ENCODE results near the gene ABTB2.

ABTB2 gene

GRCh38 chr11:34359548-34359891, 1.7 kb upstream of the ABTB2 start:
- DNase-seq: no peak

DNA sequence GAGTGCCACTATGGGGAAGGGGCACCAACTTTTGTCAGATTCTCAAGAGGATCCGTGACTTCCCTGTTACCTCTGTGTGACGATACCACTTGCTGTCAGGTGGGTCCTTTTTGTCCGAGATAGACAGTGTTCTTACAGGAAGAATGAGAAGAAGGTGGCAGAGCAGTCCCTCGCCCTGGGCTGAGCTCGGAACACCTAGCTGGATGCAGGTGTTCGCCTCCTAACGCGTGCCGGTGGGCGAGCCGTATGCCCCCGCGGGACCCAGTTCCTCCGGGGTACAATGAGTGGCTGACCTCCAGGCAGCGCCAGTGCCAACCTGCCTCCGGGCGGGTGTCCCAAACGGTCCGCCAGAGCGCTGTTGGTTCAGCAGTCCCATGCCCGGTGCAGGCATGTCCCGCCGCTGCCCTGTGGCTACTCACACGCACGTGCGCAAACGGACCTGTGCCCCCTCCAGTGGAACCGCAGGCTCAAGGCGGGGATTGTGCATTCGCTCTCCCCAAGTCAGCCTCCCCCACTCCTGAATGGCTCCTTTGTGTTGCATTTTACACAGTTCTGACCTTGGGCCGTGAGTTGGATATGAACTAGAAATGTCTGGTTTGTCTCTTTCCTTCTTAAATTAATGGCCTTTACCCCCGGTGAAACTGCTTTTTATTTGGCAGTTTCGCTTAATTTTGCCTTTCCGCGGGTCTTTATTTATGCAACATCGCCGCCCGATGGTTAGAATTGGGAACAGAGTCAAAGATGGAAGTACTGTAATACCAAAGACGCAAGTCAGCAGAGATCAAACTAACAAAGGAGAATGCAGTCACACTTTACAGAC, 1.1 kb upstream of the ABTB2 start:
- peak; percentile 84 for DNase-seq

GRCh38 chr11:34358258-34358727, 483 bp upstream of the ABTB2 start:
- DNase-seq: peak; percentile 42

GRCh38 chr11:34356913-34357700, 703 bp downstream of the ABTB2 start:
- peak; percentile 41 for DNase-seq

- DNase-seq: no peak
Measured at GRCh38 chr11:34356576-34356912, 1.3 kb downstream of the ABTB2 start.

DNA sequence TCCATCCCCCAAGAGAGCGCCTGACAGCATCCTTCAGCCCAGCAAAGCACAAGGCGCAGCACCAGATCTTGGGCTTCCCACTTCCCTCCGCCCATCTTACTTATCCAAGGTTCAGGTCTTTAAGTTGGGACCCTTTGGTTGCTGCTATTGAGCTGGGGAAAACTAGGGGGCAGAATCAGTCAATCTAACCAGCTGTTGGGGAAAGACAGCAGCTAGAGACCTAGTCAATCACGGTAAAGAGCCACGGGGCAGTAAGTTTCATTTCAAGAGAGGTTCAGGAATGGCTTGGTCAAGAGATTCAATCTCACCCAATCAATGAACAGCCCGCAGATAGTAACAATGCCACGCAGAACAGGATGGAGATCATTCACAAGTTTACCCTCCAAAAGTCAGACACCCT, 1.7 kb downstream of the ABTB2 start:
- DNase-seq: no peak

DNA sequence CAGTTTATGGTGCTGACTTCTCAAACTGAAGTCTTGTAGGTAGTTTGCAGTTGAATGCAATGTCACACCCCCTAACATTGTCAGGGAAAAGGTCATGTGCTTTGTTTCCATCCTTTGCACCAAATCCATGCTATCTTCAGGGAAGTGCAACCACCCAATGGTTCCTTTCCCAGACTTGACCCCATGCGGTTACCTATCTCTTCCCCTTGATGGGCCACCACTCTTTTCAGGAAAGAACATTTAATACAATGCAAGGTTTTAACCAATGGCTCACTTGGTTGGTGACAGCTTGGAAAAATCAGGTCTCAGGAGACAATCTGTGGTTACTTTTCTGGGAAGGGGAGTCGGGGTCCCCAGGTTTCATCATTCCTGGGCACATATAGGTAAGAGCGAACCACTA, 2.1 kb downstream of the ABTB2 start:
- no peak for DNase-seq

- no peak for DNase-seq
Measured at GRCh38 chr11:34354782-34355181, 3.0 kb downstream of the ABTB2 start.

GRCh38 chr11:34353881-34354280, 3.9 kb downstream of the ABTB2 start:
- no peak for DNase-seq

DNA sequence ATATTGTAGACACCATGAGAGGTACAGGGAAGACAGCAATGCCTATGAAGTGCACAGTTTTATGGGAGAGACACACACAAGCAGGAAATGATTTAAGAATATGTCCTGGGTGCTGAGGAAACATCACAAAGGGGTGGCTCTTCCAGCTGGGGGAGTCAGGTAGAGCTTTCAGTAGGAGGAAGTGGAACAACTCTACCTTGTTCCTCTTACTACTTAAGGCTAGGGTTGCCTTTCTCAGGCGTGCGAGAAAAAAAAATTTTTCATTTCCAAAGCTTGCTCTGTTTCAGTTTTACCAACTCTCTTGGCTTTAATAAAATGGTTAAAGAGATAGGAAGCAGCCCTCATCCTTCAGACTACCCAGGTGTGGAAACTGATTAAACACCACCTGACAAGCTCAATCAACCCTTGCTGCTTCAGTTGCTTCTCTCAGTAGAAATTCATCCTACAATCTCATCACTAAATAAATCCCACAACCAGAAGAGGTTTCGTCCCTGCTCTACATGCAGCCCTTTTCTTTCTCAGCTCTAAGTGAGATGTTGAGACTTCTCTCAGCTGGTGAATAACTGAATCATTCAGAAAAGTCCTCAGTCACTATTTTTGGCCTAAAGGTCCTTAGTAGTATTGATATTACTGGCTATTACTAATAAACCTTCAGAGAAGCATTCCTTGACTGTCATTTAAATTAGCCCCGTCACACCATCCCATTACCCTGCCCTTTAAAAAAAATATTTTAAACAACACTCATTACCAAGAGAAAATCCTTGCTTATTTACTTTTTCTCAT, 5.9 kb downstream of the ABTB2 start:
- DNase-seq: no peak

- DNase-seq: no peak
Measured at GRCh38 chr11:34351051-34351450, 6.8 kb downstream of the ABTB2 start.

GRCh38 chr11:34349882-34350281, 7.9 kb downstream of the ABTB2 start:
- no peak for DNase-seq

DNA sequence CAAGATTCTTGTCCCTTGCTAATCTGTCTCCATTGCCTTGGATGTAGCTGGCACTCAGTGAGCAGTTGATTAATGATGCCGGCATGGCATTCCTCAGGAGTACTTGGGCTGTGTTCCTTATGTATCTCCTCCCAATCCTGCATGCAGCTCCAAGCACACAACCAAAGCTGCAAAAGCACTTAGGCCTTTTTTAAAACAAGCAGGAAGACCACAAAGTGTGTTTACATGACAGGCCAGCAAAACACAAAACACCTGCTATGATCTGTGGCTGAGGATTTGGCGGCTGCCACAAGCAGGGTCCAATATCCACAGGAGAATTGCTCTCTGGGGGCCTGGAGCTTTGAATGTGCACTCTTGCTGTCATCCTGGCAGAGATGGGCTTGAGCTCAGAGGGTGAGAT, 8.9 kb downstream of the ABTB2 start:
- DNase-seq: no peak

DNA sequence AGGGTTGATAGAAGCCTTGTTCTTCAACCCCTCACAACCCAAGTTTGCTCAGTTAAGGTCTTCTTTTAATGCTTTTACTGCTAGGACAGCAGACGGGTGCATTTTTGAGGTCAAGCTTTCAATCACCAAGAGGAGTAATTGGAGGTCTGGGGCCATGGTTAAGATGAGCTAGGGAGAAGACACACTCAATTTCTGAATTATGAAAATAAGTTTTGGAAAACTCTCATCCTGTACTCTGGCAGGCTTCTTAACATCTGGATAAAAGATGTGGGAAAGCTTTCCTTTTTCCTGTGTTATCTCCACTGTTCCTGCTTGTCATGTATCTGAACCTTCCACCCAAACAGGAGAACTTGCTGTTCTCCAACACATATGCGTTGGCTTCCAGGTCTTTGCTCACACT, 9.7 kb downstream of the ABTB2 start:
- no peak for DNase-seq

GRCh38 chr11:34346551-34346950, 11.3 kb downstream of the ABTB2 start:
- no peak for DNase-seq

GRCh38 chr11:34345991-34346480, 11.8 kb downstream of the ABTB2 start:
- DNase-seq: no peak

- no peak for DNase-seq
Measured at GRCh38 chr11:34345540-34345876, 12.3 kb downstream of the ABTB2 start.

DNA sequence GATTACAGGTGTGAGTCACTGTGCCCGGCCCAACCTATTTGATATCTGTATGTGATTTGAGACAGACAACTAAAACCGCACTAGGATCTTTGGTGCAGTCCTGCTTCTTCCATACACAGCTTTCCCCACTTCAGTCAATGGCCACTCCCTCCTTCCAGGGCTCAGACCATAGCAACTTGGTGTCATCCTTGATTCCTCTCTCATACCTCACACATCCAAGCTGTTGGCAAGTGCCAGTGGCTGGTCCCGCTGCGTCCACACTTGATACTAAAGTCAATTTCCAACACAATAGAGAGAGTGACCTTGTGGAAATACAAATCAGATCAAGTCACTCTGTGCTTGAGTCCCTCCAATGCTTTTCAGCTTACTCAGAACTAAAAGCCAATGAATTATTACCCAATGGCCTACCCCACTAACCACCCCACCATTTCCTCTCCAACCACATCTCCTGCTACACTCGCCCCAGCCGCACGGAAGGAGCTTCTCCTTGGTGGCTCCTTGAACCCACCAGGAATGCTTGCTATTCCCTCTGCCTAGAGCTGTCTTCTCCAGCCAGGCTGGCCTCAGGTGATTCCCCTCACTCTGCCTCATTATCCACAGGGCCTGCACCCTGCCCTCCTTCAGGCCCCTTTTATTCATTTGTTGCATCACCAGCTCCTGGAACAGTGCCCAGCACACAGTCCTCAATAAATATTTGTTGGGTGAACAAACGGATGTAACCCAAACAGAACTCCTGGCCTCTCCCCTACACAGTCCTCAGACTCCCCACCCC, 12.9 kb downstream of the ABTB2 start:
- no peak for DNase-seq

GRCh38 chr11:34344410-34344767, 13.4 kb downstream of the ABTB2 start:
- no peak for DNase-seq

GRCh38 chr11:34343686-34344085, 14.1 kb downstream of the ABTB2 start:
- DNase-seq: no peak

DNA sequence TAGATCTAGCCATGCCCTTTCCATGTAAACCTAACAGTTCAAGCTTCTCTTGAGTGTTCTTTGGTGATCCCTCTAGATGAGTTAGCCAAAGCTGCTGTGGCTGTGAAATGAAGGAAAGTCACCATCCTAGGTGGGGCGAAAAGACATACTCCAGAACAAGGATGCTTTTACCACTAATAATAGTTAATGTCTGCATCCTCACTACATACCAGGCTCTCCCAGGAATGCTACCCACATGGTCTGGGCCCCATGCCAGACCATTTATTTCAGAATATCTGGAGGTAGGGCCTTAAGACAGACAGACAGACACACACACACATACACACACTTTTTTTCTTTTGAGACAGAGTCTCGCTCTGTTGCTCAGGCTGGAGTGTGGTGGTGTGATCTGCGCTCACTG, 14.7 kb downstream of the ABTB2 start:
- DNase-seq: no peak

GRCh38 chr11:34341931-34342533, 15.8 kb downstream of the ABTB2 start:
- no peak for DNase-seq
